ENCODE data around the gene THOP1. TPM values are rescaled to one million over a fixed set of nuclear protein-coding genes. Genes with fewer than 3 reads are reported as not detected.

Gene THOP1
- total RNA-seq, 4 donors from 2014 or later, result 10.4 to 23.2 (median 21.5) TPM

DNA sequence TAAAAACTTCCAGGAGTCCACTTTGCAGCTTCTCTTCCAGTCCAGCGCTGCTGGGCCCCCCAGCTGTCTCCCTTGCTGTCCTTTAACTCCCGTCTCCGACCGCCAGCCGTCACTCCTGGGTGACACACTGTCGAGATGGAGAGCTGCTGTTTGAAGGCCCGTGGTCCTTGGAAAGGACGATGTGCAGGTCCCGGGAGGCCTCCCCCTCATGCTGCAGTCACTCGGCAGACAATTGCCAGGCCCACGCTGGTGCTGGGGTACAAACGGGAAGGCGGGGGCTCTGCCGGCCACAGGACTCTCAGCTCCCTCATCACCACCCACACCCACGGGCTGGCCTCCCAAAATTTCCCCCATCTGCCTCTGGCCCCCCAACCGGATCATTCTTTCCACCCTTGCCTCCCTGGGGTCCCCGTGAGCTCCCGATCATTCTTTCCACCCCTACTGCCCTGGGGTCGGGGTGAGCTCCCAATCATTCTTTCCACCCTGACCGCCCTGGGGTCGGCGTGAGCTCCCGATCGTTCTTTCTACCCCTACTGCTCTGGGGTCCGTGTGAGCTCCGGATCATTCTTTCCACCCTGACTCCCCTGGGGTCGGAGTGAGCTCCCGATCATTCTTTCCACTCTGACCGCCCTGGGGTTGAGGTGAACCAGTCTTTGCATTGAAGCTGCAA is 18.3 kb downstream of the THOP1 start:
- TF ChIP-seq, protein P1, sequence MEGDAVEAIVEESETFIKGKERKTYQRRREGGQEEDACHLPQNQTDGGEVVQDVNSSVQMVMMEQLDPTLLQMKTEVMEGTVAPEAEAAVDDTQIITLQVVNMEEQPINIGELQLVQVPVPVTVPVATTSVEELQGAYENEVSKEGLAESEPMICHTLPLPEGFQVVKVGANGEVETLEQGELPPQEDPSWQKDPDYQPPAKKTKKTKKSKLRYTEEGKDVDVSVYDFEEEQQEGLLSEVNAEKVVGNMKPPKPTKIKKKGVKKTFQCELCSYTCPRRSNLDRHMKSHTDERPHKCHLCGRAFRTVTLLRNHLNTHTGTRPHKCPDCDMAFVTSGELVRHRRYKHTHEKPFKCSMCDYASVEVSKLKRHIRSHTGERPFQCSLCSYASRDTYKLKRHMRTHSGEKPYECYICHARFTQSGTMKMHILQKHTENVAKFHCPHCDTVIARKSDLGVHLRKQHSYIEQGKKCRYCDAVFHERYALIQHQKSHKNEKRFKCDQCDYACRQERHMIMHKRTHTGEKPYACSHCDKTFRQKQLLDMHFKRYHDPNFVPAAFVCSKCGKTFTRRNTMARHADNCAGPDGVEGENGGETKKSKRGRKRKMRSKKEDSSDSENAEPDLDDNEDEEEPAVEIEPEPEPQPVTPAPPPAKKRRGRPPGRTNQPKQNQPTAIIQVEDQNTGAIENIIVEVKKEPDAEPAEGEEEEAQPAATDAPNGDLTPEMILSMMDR (IDR thresholded peaks at IDR 0.05; ENCODE audit: low read depth), result no peak

DNA sequence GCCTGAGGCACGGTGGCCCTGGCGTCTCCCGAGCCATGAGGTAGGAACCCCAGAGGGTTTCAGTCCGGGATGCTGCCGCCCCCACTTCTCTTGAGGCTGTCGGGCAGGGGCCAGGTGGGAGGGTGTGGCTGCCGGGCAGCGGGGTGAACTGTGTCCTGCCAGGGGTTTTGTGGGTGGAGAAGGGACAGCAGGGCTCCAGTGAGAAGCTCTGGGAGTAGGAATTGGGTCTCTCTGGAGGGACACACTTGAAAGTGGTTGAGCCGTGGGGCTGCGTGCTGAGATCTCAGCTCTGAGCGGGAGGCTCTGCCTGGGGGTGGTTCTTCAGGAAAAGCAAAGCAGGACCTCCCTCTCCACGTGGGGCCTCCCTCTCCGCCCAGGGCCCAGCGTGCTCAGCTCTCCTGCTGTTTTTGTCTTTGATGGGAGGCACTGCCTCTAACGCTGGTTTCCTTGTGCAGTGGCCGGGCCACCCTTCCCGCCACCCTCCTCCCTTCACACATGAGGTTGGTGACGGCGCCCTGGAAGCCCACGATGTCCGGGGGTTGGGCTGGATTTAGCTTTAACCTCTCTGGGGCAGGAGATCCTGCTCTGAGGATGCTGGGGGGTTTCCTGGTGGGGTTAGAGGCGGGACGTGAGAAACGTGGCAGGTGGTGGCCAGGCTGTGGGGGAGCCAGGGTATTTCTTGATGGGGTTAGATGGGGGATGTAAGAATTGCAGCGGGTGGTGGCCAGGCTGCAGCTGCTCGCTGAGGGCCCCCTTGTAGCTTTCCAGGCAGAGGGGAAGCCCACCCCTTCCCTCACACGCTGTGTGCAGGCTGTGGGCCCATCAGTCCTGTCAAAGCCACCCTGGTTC is 19.1 kb downstream of the THOP1 start:
- TF ChIP-seq, protein P1 (IDR thresholded peaks at IDR 0.05; ENCODE audit: low read depth), result no peak

DNA sequence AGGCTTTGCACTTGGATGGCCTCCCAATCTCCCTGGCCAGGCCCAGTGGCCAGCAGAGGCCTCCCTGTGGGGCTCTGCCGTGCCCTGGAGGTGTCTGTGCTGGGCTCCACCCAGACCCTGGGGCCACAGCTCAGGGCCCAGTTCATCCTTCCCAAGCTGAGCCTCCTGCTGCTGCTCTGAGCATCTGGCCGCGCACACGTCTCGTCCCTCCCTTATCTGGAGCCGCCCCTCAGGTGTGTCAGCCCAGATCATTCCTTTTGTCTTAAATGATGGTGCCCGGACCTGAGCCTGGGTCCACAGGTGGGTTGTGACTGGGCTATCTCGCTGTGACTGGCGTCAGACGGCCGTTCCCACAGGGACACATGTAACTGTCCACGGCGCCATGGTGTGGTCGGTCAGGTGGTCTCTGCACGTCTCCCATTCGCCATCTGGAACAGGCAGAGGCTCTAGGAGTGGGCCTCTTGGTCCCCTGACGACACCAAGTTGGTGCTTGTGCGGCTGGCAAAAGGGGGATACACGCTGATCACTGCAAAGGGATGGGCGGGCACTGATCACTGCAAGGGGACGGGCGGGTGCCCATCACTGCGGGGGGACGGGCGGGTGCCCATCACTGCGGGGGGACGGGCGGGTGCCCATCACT is 20.1 kb downstream of the THOP1 start:
- TF ChIP-seq, protein P1 (IDR thresholded peaks at IDR 0.05; ENCODE audit: low read depth), result no peak

DNA sequence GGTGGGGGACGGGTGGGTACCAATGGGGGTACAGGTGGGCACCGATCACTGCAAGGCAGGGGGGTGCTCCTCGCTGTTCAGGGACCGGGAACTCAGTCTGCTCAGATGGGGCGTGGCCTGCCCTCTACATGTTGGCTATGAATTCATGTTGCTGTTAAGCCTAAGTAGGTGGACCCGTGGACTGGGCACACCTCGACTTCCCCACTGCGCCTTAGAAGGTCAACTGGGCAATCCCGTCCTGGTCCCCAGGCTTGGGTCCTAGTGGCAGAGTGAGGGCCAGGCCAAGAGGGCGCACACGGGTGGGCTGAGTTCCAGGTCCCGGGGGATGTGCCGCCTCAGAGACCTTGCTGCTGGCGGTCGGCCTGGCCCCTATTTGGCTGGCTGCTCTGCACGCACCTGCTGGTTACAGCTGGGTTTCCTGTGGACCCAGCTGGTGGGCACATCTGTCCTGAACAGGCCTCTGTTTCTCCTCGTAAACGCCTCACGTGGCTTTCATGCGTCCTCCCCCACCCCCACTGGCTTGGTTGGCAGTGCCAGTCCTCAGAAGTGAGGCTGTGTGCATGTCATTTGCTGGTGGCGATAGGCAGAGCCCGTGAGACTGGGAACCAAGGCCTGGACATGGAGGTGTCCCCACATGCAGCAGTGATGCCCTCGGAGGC is 20.8 kb downstream of the THOP1 start:
- TF ChIP-seq, protein P1 (IDR thresholded peaks at IDR 0.05; ENCODE audit: low read depth), result no peak

DNA sequence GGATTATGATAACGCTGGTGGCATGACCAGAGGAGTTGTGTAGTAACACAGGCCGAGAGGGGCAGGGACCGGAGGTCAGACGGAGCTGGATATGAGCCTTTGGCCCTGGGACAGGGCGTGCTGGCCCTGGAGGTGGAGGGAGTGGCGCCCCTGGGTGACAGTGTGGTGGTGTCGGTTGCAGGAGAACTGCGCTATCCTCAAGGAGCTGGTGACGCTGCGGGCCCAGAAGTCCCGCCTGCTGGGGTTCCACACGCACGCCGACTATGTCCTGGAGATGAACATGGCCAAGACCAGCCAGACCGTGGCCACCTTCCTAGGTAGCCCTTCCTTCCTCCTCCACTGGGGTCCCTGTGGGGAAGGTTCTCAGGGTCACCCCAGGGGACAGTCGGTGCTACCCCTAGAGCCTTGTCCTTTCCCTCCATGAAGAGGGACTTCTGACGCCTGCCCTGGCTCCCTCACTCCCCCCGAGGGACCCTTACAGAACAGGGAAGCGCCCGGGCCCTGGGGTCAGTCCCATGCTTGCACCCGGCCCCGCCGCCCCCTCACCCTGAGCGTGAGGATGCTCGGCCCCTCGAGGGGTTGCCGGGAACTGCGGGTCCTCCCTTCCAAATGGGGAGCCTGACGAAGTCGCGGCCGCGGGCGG is 21.6 kb downstream of the THOP1 start:
- TF ChIP-seq, protein P1 (IDR thresholded peaks at IDR 0.05; ENCODE audit: low read depth), result no peak

DNA sequence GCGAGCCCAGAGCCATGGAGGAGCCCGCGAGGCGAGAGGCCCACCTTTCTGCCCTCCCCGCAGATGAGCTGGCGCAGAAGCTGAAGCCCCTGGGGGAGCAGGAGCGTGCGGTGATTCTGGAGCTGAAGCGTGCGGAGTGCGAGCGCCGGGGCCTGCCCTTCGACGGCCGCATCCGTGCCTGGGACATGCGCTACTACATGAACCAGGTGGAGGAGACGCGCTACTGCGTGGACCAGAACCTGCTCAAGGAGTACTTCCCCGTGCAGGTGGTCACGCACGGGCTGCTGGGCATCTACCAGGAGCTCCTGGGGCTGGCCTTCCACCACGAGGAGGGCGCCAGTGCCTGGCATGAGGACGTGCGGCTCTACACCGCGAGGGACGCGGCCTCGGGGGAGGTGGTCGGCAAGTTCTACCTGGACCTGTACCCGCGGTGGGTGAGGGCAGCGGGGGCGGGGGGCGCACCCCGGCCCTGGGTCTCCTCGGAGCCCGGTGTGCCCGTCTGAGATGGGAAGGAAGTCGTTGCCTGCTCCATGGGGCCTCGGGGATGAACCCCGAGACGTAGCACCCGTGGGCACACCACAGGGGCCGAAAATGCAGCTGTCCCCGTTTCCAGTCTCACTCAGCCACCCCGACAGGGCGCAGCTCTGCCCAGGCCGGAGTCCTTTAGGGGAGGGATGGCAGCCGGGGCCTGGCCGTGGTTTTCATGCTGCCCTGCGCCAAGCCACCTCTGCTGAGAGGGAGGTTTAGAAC is 22.3 kb downstream of the THOP1 start:
- TF ChIP-seq, protein P1 (IDR thresholded peaks at IDR 0.05; ENCODE audit: low read depth), result no peak

All from subcutaneous adipose tissue (tissue), 4 donors.